ENCODE results near the gene NUP98. TPM values are rescaled to one million over a fixed set of nuclear protein-coding genes. Genes with fewer than 3 reads are reported as not detected.
A peak's percentile ranks its signal among the peaks of the same experiment; 100 is the strongest.

NUP98 gene
- total RNA-seq, 4 donors from 2014 or later, result 65.2 to 128 (median 102) TPM

DNA sequence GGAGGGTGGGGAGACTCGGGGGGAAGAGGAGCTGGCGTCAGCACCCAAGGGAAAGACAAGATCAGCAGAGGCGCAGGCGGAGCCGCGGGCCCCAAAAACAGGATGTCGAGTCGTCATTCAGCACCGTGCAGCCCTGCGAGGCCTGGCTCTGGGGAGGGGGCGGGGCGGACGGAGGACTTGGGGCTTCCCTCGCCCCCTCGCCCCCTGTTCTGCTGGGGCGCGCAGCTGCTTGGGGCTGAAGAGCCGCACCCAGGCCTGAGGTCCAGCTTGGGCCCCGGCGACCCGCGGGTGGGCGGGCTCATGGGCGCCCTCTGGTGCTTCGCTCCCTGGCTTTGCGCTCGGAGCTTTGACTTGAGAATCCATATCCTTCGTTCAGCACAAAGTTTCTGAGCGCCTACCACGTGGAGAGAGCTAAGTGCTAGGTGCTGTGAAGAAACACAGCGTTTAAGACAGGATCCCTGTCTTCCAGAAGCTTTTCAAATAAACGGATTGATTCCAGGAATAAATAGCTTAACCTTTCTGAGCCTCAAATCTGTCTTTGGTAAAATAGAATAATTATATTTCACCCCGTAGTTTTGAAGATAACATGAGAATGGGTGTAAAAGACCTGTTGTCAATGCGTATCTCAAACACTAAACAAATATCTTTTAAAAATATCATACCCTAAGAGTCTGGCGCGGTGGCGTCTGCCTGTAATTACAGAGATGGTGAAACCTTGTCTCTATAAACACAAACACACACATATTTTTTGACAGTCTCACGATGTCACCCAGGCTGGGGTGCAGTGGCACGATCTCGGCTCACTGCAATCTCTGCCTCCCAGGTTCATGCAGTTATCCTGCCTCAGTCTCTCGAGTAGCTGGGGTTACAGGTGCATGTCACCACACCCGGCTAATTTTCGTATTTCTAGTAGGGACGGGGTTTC, 44.3 kb upstream of the NUP98 start:
- peak in 1 of 2 donors; percentile 67 for TF ChIP-seq POLR2A (IDR thresholded peaks at IDR 0.05)
- TF ChIP-seq, protein P1, sequence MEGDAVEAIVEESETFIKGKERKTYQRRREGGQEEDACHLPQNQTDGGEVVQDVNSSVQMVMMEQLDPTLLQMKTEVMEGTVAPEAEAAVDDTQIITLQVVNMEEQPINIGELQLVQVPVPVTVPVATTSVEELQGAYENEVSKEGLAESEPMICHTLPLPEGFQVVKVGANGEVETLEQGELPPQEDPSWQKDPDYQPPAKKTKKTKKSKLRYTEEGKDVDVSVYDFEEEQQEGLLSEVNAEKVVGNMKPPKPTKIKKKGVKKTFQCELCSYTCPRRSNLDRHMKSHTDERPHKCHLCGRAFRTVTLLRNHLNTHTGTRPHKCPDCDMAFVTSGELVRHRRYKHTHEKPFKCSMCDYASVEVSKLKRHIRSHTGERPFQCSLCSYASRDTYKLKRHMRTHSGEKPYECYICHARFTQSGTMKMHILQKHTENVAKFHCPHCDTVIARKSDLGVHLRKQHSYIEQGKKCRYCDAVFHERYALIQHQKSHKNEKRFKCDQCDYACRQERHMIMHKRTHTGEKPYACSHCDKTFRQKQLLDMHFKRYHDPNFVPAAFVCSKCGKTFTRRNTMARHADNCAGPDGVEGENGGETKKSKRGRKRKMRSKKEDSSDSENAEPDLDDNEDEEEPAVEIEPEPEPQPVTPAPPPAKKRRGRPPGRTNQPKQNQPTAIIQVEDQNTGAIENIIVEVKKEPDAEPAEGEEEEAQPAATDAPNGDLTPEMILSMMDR (IDR thresholded peaks at IDR 0.05 in 4 of 5, conservative IDR thresholded peaks at IDR 0.05 in 1 of 5), result peak; percentile 67 to 89 (median 75)
- peak overlapping the region; percentile 94 to 99 (median 97) for H3K27ac ChIP-seq
- ATAC-seq (peak; percentile 82 to 83), DNase-seq (peak; percentile 68 to 85)
- H3K9me3 ChIP-seq, result no peaks in the 10 kb centered on the region
- H3K27me3 ChIP-seq, result no peaks in the 10 kb centered on the region
- in situ Hi-C loops (cut with MboI; ENCODE audit: low sequenced_read_pairs in 4 of 4), result loop anchor here in 3 of 4 donors (25.0 kb wide), 2 partner anchors 379 to 771 kb away; partner anchors contain the start of gene TRIM68 (in 1 of the 3)
- peaks cover 10 to 19% of the 10 kb centered on the region in 2 donors for H3K4me1 ChIP-seq
- peak overlapping the region; percentile 79 to 91 (median 86) for H3K4me3 ChIP-seq
- no peaks in the 10 kb centered on the region for H3K36me3 ChIP-seq
- intact Hi-C loops (cut with DNase I; ENCODE audit: low total_unique reads), result loop anchor here (1.0 to 10.0 kb wide), 2 partner anchors 44 to 387 kb away; partner anchors contain the start of gene NUP98

DNA sequence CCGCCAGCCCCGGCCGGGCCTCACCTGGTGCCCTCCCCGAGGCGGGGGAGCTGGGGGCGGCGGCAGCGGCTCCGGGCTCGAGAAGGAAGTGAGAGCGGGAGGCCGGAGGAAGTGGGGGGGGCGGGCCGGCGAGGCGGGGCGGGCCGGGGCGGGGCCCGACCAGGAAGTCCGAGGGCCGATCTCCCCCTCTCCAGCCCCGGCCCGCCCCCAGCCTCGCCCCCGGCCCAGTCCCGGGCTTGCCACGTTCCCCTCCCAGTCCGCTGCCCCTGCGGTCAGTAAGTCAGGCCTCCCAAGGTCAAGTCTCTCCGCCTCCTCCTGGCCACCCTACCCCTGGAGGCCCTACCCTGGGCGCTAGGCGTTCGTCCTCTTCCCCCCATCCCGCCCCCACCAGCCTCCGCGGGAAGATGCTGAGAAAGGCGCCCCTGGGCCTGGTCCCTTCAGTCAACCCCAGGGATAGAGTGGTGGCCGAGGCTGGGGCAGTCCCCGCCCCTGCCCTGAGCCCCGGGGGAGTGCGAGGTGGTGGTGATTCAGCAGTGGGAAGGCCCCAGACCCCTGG, 43.6 kb upstream of the NUP98 start, which contains the start of gene RHOG:
TSS of gene RHOG (minus strand) at position 90 of the 556 bp plus-strand sequence. CDS start 12,821 bp downstream, outside the sequence.
- no peaks in the 10 kb centered on the region for H3K36me3 ChIP-seq
- peak within 1 kb of the TSS; percentile 94 to 99 (median 97) for H3K27ac ChIP-seq
- no peaks in the 10 kb centered on the region for H3K27me3 ChIP-seq
- H3K4me1 ChIP-seq, result peaks cover 10 to 19% of the 10 kb centered on the region in 2 donors
- H3K9me3 ChIP-seq, result no peaks in the 10 kb centered on the region
- ATAC-seq (peak; percentile 78 to 79), DNase-seq (peak; percentile 71 to 76)
- in situ Hi-C loops (cut with MboI; ENCODE audit: low sequenced_read_pairs in 4 of 4), result loop anchor here in 3 of 4 donors (25.0 kb wide), 2 partner anchors 379 to 771 kb away; partner anchors contain the start of gene TRIM68 (in 1 of the 3)
- intact Hi-C loops (cut with DNase I; ENCODE audit: low total_unique reads), result loop anchor here (1.0 to 10.0 kb wide), 2 partner anchors 44 to 386 kb away; partner anchors contain the start of gene NUP98
- H3K4me3 ChIP-seq, result peak within 1 kb of the TSS; percentile 79 to 91 (median 86)
- TF ChIP-seq POLR2A (IDR thresholded peaks at IDR 0.05), result peak in 1 of 2 donors; percentile 53
- TF ChIP-seq, protein P1 (IDR thresholded peaks at IDR 0.05 in 4 of 5, conservative IDR thresholded peaks at IDR 0.05 in 1 of 5), result no peak

DNA sequence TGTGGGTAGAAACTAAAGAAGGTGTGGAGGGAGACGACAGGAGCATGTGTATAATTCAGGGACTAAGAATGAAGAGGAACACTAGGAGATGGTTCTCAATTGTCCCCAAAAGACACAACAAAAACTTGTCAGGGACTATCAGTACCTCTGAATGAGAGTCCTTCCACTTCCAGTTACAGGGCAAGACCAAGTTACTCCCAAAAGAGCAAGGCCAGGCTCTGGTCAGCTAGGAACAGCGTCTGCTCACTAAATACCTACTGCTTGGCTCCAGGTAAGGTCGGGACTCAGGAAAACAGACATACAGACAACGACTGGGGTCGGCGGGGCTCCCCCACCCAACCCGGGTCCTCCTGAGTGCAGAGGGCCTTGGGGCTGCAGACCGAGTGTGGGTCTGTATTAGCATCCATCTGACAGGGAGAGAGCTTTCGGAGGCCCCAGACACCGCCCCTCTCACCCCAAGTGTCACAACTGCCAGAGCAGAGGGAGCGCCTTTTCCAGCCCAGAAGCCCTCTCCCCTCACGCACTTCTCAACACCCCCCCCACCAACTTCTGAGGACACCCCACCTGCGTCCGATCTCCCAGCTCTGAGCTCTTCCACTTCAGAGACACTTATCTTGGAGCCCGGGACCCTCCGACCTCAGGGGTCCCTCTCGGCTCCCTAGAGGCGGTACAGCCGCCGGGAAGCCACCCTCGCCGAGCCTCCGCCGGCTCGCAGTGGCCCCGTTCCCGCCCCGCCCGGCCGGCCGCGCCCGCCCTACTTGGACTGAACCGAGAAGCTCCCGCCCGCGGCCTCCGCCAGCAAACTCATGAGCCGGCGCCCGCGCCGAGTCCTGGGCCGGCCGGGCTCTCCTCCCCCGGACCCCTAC, 42.9 kb upstream of the NUP98 start:
- intact Hi-C loops (cut with DNase I; ENCODE audit: low total_unique reads) (loop anchor here (10.0 kb wide), 1 partner anchor 385 kb away; no protein-coding TSS in a partner anchor), in situ Hi-C loops (cut with MboI; ENCODE audit: low sequenced_read_pairs in 4 of 4) (loop anchor here in 3 of 4 donors (25.0 kb wide), 2 partner anchors 378 to 772 kb away; partner anchors contain the start of gene TRIM68 (in 1 of the 3))
- Histone ChIP-seq H3K4me1 (peaks cover 15 to 19% of the 10 kb centered on the region in 2 donors), H3K4me3 (peak overlapping the region; percentile 79 to 91 (median 86)), H3K36me3 (no peaks in the 10 kb centered on the region), H3K27ac (peak overlapping the region; percentile 94 to 99 (median 97)), H3K9me3 (no peaks in the 10 kb centered on the region), H3K27me3 (no peaks in the 10 kb centered on the region)
- DNase-seq, result no peak
- peak in 1 of 2 donors; percentile 42 for TF ChIP-seq POLR2A (IDR thresholded peaks at IDR 0.05)
- TF ChIP-seq, protein P1 (IDR thresholded peaks at IDR 0.05 in 4 of 5, conservative IDR thresholded peaks at IDR 0.05 in 1 of 5), result no peak
- peak; percentile 49 to 58 for ATAC-seq

DNA sequence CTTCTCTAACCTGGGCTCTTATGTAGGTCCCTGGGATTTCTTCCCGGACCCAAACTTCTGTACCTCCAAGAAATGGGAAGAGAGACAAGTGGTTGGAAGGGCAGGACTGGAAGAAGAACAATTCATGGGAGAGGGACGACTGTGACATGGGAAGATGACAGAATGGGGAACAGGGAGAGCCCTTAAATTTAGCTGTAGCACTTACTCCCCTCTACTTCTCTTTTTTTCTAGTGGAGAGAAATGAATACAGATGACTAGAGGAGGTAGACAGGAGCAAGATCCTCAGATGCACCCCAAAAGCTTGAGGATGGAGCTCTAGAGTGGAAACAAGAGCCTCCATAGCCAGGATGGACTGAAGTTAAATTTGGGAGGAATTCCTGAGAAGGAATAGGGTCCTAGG, 41.1 kb upstream of the NUP98 start:
- no peak for TF ChIP-seq POLR2A (IDR thresholded peaks at IDR 0.05)
- TF ChIP-seq, protein P1 (IDR thresholded peaks at IDR 0.05 in 4 of 5, conservative IDR thresholded peaks at IDR 0.05 in 1 of 5), result no peak
- H3K9me3 ChIP-seq, result no peaks in the 10 kb centered on the region
- intact Hi-C loops (cut with DNase I; ENCODE audit: low total_unique reads), result no loop called here
- no peaks in the 10 kb centered on the region for H3K27me3 ChIP-seq
- in situ Hi-C loops (cut with MboI; ENCODE audit: low sequenced_read_pairs in 4 of 4), result loop anchor here in 3 of 4 donors (25.0 kb wide), 2 partner anchors 376 to 774 kb away; partner anchors contain the start of gene TRIM68 (in 1 of the 3)
- peak overlapping the region in 1 of 4 donors; percentile 22 for H3K27ac ChIP-seq
- peaks cover 25 to 26% of the 10 kb centered on the region in 2 donors for H3K4me1 ChIP-seq
- no peak for DNase-seq
- ATAC-seq, result no peak
- H3K4me3 ChIP-seq, result no peak overlapping the region
- no peaks in the 10 kb centered on the region for H3K36me3 ChIP-seq

Data from gastrocnemius medialis (tissue), 4 donors.